ENCODE results near the gene MYO3A.

DNA sequence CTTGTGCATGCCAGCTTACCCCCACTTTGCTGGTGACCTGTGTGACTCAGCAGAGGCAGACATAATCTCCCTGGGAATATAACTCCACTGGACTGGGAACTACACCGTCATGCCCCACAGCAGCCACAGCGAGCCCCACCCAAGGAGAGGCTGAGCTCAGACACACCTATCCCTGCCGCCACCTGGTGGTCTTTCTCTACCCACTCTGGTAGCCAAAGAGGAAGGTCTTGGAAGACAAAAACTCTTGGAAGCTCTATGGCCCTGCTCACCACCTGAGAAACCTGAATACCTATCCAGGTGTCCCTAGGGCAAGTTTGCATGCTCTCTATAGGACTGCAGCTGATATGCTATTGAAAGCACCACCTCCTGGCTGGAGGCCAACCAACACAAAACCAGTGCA lies 48.1 kb downstream of the MYO3A start:
- TF ChIP-seq, protein P1, sequence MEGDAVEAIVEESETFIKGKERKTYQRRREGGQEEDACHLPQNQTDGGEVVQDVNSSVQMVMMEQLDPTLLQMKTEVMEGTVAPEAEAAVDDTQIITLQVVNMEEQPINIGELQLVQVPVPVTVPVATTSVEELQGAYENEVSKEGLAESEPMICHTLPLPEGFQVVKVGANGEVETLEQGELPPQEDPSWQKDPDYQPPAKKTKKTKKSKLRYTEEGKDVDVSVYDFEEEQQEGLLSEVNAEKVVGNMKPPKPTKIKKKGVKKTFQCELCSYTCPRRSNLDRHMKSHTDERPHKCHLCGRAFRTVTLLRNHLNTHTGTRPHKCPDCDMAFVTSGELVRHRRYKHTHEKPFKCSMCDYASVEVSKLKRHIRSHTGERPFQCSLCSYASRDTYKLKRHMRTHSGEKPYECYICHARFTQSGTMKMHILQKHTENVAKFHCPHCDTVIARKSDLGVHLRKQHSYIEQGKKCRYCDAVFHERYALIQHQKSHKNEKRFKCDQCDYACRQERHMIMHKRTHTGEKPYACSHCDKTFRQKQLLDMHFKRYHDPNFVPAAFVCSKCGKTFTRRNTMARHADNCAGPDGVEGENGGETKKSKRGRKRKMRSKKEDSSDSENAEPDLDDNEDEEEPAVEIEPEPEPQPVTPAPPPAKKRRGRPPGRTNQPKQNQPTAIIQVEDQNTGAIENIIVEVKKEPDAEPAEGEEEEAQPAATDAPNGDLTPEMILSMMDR (IDR thresholded peaks at IDR 0.05), result no peak
- TF ChIP-seq POLR2A (IDR thresholded peaks at IDR 0.05), result no peak
- no peak for TF ChIP-seq POLR2AphosphoS5 (IDR thresholded peaks at IDR 0.05)

Measured in breast epithelium (tissue), 3 donors.